Activated naive CD8-positive, alpha-beta T cell treated with anti-CD3 and anti-CD28 coated beads for 36 hours (primary cell): ENCODE data around the gene LHFPL5. TPM values are rescaled to one million over a fixed set of nuclear protein-coding genes. Genes with fewer than 3 reads are reported as not detected.

ENCODE experiments used
- DNase-seq: peaks from one replicate; pipeline ENCODE4 v3.0.0; 2021
- H3K27ac Mint-ChIP-seq: one replicate; pipeline ENCODE4 v1.8.0; 2022; ENCODE audit warnings: mild to moderate bottlenecking, moderate library complexity, mixed read lengths
- H3K27me3 Mint-ChIP-seq: one replicate; pipeline ENCODE4 v1.8.0; 2022; ENCODE audit warnings: mild to moderate bottlenecking, mixed read lengths
- H3K36me3 Mint-ChIP-seq: one replicate; pipeline ENCODE4 v1.8.0; 2021; ENCODE audit warnings: mild to moderate bottlenecking, mixed read lengths
- H3K4me1 Mint-ChIP-seq: one replicate; pipeline ENCODE4 v1.8.0; 2021; ENCODE audit warnings: mixed read lengths
- H3K4me3 Mint-ChIP-seq: one replicate; pipeline ENCODE4 v1.8.0; 2022; ENCODE audit warnings: mild to moderate bottlenecking, moderate library complexity, mixed read lengths
- H3K9me3 Mint-ChIP-seq: one replicate; pipeline ENCODE4 v1.8.0; 2022; ENCODE audit warnings: mixed read lengths
- total RNA-seq, 2 experiments: library from RNA; stranded (reverse); gene quantifications; one replicate each; pipeline ENCODE4 v1.2.3, GENCODE V29; 2021

Gene LHFPL5
- total RNA-seq: not detected

DNA sequence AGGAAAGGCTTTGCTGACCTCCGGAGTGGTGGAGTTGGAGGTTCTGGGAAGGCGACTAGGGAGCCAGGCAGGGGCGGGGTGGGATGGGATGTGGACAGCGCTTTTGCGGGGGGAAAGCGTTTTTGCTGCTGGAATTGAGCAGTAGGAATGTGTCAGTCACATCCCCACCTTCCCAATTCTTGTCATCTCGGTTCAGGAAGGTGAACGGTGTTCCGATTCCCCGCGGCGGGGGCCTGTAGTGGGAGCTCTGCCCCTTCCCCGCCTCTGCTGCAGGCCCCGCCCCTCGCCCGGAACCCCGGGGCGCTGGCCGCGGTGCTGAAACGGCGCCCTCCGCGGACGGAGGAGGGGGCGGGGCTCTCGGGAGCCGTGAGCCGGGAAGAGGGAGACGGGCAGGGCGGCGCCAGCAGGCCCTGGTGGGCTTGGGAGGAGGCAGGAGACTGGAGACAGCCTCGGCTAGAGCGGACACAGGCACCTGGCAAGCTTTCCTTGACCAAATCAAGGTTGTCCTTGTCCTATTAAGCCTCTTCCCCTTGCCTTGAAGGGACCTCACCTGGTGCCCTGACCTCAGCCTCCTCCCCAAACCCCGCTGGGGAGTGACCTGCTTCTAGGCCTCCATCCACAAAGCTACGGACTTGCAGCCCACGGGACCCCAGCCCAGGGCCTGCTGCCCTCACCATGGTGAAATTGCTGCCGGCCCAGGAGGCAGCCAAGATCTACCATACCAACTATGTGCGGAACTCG is at the start of gene LHFPL5:
LHFPL5 (plus strand) TSS at position 357 of the 741 bp plus-strand sequence; CDS start at position 676, 319 bp downstream.
- H3K27me3 Mint-ChIP-seq: peaks cover 30% of the 10 kb centered on the region
- no peaks in the 10 kb centered on the region for H3K36me3 Mint-ChIP-seq
- peaks cover 2% of the 10 kb centered on the region for H3K4me1 Mint-ChIP-seq
- no peak within 1 kb of the TSS for H3K27ac Mint-ChIP-seq
- H3K9me3 Mint-ChIP-seq: no peaks in the 10 kb centered on the region
- peak; percentile 69 for DNase-seq
- no peak within 1 kb of the TSS for H3K4me3 Mint-ChIP-seq

DNA sequence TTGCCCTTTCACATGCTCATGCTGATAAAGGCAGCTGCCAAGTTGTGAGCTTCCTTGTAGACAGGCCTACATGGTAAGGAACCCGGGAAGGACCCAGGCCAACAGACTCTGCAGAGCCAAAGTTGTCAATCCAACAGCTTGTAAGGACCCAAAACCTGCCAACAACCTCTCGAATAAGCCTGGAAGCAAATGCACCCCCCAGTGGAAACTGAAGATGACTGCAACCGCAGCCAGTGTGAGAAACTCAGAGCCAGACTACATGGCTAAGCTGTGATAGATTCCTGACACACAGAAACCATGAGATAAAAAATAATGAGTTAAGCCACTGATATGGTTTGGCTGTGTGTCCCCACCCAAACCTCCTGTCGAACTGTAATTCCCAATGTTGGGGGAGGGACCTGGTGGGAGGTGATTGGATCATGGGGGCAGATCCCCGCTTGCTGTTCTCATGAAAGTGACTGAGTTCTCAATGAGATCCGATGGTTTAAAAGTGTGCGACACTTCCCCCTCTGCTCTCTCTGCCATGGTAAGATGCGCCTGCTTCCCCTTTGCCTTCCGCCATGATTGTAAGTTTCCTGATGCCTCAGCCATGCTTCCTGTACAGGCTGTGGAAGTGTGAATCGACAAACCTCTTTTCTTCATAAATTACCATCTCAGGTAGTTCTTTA is 47.6 kb upstream of the LHFPL5 start:
- no peaks in the 10 kb centered on the region for H3K4me1 Mint-ChIP-seq
- no peak overlapping the region for H3K4me3 Mint-ChIP-seq
- H3K27me3 Mint-ChIP-seq: peaks cover 41% of the 10 kb centered on the region
- no peaks in the 10 kb centered on the region for H3K9me3 Mint-ChIP-seq
- H3K36me3 Mint-ChIP-seq: no peaks in the 10 kb centered on the region
- H3K27ac Mint-ChIP-seq: no peak overlapping the region
- DNase-seq: no peak

DNA sequence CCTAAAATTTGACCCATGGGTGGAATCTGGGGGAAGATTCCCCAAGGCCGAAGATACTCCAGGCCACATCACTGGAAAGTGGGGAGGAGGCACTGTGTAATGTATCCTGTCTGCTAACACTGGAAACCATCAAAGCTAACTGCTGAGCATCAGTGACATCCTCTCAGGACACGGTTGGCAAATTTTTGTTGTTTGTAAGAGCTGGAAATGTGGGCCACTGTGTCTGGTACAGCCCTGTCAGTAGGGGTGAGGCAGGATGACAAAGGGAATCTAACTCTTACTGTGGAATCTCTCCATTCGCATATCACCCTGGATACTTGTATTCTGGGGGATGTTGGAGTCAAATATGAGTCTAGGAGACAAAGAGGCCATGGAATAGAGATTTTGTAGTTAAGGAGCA is 45.7 kb upstream of the LHFPL5 start:
- Mint-ChIP-seq H3K36me3 (no peaks in the 10 kb centered on the region), H3K9me3 (no peaks in the 10 kb centered on the region), H3K4me1 (peaks cover 5% of the 10 kb centered on the region), H3K27me3 (peaks cover 59% of the 10 kb centered on the region), H3K4me3 (no peak overlapping the region), H3K27ac (no peak overlapping the region)
- DNase-seq: no peak

DNA sequence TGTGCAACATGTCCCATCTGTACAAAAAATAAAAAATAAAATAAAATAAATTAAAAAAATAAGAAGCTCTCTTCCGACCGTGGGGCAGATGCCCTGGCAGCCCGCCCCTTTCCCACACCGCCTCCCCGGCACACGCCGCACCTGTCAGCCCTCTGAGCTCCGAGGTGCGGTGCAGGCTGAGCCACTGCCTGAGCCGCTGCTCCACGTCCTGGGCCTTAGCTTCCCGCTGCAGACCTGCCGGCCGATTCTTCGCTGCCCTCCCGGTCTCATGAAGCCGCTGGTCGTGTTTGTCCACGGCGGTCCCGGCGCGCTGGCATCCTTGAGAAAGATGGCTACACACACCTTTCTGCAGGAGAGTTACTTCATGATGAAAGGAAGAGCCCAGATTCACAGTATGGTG is 39.4 kb upstream of the LHFPL5 start:
- peaks cover 5% of the 10 kb centered on the region for H3K4me1 Mint-ChIP-seq
- peaks cover 38% of the 10 kb centered on the region for H3K27me3 Mint-ChIP-seq
- no peak overlapping the region for H3K4me3 Mint-ChIP-seq
- no peaks in the 10 kb centered on the region for H3K36me3 Mint-ChIP-seq
- DNase-seq: no peak
- no peaks in the 10 kb centered on the region for H3K9me3 Mint-ChIP-seq
- no peak overlapping the region for H3K27ac Mint-ChIP-seq

DNA sequence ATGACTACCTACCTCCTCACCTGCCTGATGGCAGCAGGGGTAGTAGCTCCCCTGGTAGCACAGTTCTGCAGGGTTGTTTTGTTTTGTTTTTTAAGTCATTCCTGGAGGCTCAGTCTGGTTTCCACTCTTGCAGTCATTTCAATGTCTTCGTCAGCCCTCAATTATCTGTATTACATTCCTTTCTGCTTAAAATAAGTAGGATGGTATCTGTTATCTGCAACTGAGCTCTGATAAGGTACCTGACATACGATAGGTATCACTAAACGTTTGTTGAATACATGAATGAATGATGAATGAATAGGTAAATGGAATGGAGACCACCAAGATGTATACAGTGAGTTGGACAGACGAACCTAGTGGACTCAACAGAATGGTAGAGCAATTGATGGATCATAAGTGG is 35.9 kb upstream of the LHFPL5 start:
- peaks cover under 1% of the 10 kb centered on the region for H3K4me1 Mint-ChIP-seq
- no peaks in the 10 kb centered on the region for H3K36me3 Mint-ChIP-seq
- no peak overlapping the region for H3K27ac Mint-ChIP-seq
- no peak for DNase-seq
- no peaks in the 10 kb centered on the region for H3K9me3 Mint-ChIP-seq
- H3K4me3 Mint-ChIP-seq: no peak overlapping the region
- H3K27me3 Mint-ChIP-seq: peaks cover 6% of the 10 kb centered on the region

DNA sequence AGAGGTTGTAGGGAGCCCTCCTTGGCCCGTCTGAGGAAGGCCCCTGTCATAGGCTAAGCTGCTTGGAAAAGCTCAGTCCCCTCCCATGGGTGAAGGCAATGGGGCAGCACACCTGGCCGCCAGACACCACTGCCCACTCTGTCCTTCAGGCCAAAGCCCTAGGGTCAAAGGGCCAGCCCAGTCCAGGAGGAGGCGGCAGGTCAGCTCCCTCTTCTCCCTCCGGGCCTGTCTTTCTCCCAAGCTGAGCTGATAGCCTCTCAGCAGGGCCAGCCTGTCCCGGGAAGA is 33.9 kb upstream of the LHFPL5 start:
- Mint-ChIP-seq H3K4me1 (no peaks in the 10 kb centered on the region), H3K9me3 (no peaks in the 10 kb centered on the region), H3K27me3 (peaks cover 17% of the 10 kb centered on the region), H3K4me3 (no peak overlapping the region), H3K27ac (no peak overlapping the region), H3K36me3 (no peaks in the 10 kb centered on the region)
- DNase-seq: no peak

DNA sequence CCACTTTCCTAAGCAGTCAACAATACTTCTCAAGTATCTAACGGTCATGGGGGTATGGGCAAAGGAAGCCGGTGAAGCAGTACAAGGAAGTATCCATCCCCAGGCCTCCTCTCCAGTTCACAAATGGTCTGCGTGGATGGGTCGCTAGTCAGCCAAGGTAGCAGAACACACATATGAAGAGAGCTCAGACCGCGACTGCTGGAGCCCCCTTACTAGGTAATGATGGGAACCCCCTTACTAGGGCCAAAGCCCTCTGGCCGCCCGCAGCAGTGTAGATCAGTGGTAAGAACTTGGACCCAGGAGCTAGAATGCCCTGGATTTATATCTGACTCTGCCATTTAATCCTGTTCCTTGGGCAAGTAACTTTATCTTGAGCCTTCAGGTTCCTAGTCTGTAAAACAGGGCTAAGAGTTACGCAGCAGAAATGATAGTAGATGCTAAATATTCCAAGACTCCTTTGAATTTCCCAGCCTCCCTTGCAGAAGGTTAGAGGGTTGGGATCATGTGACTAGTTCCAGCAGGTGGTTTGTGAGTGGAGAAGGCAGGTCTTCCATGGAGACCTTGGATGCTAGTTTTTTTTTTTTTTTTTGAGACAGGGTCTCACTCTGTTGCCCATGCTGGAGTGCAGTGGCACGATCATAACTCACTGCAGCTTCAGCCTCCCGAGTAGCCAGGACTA is 30.9 kb upstream of the LHFPL5 start:
- no peak overlapping the region for H3K27ac Mint-ChIP-seq

DNA sequence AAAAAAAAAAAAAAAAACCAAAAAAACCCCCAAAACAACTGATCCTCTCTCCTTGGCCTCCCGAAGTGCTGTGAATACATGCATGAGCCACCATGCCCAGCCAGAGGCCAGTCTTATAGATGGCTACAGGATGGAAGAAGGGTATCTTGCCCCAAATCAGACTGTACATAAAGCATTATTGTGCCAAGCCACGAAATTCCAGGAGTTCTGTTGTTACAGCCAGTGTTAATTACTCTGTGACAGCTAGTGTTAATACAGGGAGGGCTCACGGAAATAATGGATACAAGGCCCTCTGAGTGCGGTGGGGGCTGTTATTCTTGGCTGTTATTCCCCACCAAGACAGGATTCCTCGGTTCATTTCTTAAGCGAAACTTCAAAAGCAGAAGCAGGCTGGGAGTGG is 30.1 kb upstream of the LHFPL5 start:
- DNase-seq: no peak
- Mint-ChIP-seq H3K4me1 (peaks cover 3% of the 10 kb centered on the region), H3K36me3 (no peaks in the 10 kb centered on the region), H3K27ac (no peak overlapping the region), H3K4me3 (no peak overlapping the region), H3K9me3 (no peaks in the 10 kb centered on the region), H3K27me3 (peaks cover 32% of the 10 kb centered on the region)

More for the DNA sequence above, 30.9 kb upstream of the LHFPL5 start:
- H3K4me3 Mint-ChIP-seq: no peak overlapping the region
- DNase-seq: no peak
- H3K36me3 Mint-ChIP-seq: no peaks in the 10 kb centered on the region
- no peaks in the 10 kb centered on the region for H3K9me3 Mint-ChIP-seq
- no peaks in the 10 kb centered on the region for H3K4me1 Mint-ChIP-seq
- H3K27me3 Mint-ChIP-seq: peaks cover 32% of the 10 kb centered on the region

DNA sequence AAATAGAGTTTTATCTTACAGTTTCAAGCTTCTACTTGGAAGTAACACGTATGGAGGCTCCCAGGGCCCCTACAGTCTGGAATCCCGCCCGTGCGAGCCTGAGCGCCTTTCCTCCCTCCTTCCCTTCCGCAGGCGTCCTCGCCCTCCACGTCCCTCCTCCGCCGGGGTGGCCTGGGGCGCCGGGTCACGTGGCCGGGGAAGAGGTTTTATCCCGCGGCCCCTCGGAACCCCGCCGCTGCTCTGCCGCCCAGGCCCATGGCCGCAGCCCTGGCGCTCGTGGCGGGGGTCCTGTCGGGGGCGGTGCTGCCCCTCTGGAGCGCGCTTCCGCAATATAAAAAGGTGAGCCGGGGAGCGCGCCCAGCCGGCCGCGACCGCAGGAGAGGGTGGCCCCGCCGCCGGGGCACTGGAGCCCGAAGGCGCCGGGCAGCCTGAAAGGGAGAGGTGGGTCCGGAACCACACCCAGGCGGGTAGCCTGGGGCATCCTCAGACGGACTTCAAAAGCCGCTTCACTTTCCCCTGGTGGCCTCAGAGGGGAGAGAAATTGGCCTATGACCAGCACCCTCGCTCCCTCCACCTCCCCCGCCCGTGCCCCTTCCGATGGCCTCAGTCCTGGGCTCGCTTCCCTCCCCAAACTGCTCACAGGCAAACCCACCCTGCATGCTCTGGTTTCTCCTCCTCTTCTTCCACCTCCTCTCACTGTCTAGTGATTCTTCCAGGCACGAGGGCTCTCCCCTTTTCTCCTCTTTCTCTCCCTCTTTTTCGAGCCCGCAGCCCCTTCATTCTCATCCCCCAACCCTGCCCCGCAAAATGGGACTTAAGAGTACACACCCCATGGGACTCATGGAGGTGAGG is 28.6 kb upstream of the LHFPL5 start, which contains the start of gene CLPSL2:
CLPSL2 (plus strand) TSS at position 235 of the 852 bp plus-strand sequence; CDS start at position 256, 21 bp downstream.
- H3K27ac Mint-ChIP-seq: no peak within 1 kb of the TSS
- H3K27me3 Mint-ChIP-seq: peaks cover 32% of the 10 kb centered on the region
- peak within 1 kb of the TSS; percentile 65 for H3K4me3 Mint-ChIP-seq
- peak; percentile 16 for DNase-seq
- H3K9me3 Mint-ChIP-seq: no peaks in the 10 kb centered on the region
- no peaks in the 10 kb centered on the region for H3K36me3 Mint-ChIP-seq
- peaks cover 3% of the 10 kb centered on the region for H3K4me1 Mint-ChIP-seq

DNA sequence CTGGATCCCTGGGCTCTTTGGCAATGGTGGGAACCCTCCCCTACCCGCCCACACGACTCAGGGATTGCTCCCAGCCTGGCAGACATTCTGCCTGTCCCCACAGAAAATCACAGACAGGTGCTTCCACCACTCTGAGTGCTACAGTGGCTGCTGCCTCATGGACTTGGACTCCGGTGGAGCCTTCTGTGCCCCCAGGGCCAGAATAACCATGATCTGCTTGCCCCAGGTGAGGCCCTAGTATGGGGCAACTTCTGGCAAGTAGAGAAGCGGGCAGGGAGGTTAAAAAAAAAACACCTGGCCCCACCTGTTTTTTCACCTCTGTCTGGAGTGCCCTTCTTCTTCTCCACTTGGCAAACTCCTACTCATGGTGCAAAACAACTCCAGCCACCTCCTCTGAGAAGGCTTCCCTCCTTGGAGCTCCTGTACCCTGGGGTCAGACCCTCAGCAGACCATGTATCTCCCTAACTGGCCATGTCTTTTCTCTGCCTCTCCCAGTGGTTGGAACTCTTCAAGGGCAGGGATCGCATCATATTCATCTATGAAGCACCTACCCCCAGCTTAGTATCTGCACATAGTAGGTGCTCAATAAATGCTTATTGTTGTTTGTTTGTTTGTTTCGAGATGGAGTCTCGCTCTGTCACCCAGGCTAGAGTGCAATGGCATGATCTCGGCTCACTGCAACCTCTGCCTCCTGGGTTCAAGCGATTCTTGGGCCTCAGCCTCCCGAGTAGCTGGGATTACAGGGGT is 27.6 kb upstream of the LHFPL5 start:
- peaks cover 37% of the 10 kb centered on the region for H3K27me3 Mint-ChIP-seq
- H3K36me3 Mint-ChIP-seq: no peaks in the 10 kb centered on the region
- H3K9me3 Mint-ChIP-seq: no peaks in the 10 kb centered on the region
- DNase-seq: no peak
- H3K4me3 Mint-ChIP-seq: no peak overlapping the region
- peaks cover 3% of the 10 kb centered on the region for H3K4me1 Mint-ChIP-seq
- no peak overlapping the region for H3K27ac Mint-ChIP-seq

DNA sequence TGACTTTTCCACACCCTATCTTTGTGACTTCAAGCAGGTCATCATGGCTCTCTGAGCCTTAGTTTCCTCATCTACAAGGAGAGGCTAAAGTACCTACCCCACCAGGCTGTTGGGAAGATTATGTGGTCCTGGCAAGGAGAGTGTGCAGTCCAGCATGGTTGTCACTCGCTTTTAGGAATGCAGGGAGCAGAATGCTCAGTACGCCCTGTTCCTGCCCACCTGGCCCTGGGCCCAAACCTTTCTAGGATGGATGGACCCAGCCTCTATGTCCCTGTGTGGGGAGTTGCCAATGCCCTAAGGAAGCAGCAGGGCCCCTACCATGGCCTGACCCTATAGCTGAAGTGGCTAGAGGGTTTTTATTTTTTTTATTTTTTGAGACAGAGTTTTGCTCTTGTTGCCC is 26.7 kb upstream of the LHFPL5 start:
- Mint-ChIP-seq H3K4me3 (no peak overlapping the region), H3K36me3 (no peaks in the 10 kb centered on the region), H3K4me1 (peaks cover 3% of the 10 kb centered on the region), H3K27ac (no peak overlapping the region), H3K9me3 (no peaks in the 10 kb centered on the region), H3K27me3 (peaks cover 37% of the 10 kb centered on the region)
- DNase-seq: no peak

DNA sequence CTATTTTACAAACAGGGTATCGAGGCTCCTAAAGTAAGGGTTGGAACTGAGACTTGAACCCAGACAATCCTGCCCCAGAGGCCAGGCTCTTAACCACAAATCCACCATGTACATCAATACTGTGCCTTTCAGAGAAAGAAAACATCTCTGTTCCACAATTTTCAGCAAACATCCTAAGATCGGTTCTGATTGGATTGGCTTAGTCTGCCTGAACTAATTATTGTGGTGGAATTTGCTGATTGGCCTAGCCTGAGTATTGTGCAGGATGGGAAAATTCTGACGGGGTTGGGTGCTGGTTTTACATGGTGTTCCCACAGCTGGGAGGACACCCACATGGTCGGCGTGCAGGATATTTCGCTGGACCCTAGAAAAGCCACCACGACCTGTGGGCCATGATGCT is 24.4 kb upstream of the LHFPL5 start, which contains the start of gene CLPSL1:
CLPSL1 (plus strand) TSS at position 301 of the 400 bp plus-strand sequence; CDS start at position 393, 92 bp downstream.
- H3K27ac Mint-ChIP-seq: no peak within 1 kb of the TSS
- no peak within 1 kb of the TSS for H3K4me3 Mint-ChIP-seq
- no peaks in the 10 kb centered on the region for H3K36me3 Mint-ChIP-seq
- no peak for DNase-seq
- peaks cover 3% of the 10 kb centered on the region for H3K4me1 Mint-ChIP-seq
- H3K27me3 Mint-ChIP-seq: peaks cover 40% of the 10 kb centered on the region
- no peaks in the 10 kb centered on the region for H3K9me3 Mint-ChIP-seq

DNA sequence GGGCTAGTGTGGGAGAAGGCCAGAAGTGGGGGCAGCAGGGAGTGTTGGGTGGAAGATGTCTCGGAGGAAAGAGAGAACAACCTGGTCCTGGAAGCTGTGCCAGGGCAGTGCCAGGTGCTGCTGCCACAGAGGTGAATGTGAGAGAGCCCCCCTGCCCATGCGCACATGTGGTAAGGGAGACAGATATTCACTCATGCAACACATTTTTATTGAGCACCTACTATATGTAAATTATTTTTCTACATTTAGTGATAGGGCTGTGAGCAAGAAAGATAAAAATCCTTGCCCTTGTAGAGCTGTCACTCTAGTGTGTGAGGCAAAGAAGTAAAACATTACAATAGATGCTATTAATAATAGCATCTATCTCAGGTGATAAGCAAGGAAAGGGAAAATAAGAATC is 23.9 kb upstream of the LHFPL5 start:
- peaks cover 41% of the 10 kb centered on the region for H3K27me3 Mint-ChIP-seq

DNA sequence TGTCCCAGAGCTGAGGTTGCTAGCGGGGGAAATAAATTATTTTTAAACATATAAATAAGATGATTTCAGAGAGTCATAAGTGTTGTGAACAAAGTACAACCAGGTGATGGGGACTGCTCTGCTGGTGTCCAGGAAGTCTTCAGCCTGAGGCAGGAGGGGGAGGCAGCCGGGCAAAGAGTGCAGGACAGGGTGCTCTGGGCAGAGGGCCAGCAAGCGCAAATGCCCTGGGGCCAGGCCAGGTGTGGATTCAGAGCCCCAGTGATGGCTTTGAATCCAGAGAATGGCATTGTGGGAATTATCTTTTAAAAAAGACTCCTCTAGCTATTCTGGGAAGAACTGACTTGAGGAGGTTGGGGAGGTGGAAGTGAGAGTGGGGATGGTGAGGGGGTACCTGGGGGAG is 22.7 kb upstream of the LHFPL5 start:
- Mint-ChIP-seq H3K9me3 (no peaks in the 10 kb centered on the region), H3K27me3 (peaks cover 46% of the 10 kb centered on the region), H3K27ac (no peak overlapping the region), H3K36me3 (no peaks in the 10 kb centered on the region), H3K4me3 (no peak overlapping the region), H3K4me1 (peaks cover 3% of the 10 kb centered on the region)
- no peak for DNase-seq

More for the DNA sequence above, 23.9 kb upstream of the LHFPL5 start:
- no peaks in the 10 kb centered on the region for H3K9me3 Mint-ChIP-seq
- H3K4me3 Mint-ChIP-seq: no peak overlapping the region
- DNase-seq: no peak
- H3K27ac Mint-ChIP-seq: no peak overlapping the region
- H3K4me1 Mint-ChIP-seq: peaks cover 3% of the 10 kb centered on the region
- no peaks in the 10 kb centered on the region for H3K36me3 Mint-ChIP-seq
